ENCODE measurements around the gene ALK. TPM values are rescaled to one million over a fixed set of nuclear protein-coding genes. Genes with fewer than 3 reads are reported as not detected.
"Not testable (repeated sequence)": the region's sequence is repeated elsewhere in the genome, so short reads cannot be mapped to it uniquely, and the experiment has no call there.

The ALK gene
- total RNA-seq, 1 donor from 2014 or later = not detected

DNA sequence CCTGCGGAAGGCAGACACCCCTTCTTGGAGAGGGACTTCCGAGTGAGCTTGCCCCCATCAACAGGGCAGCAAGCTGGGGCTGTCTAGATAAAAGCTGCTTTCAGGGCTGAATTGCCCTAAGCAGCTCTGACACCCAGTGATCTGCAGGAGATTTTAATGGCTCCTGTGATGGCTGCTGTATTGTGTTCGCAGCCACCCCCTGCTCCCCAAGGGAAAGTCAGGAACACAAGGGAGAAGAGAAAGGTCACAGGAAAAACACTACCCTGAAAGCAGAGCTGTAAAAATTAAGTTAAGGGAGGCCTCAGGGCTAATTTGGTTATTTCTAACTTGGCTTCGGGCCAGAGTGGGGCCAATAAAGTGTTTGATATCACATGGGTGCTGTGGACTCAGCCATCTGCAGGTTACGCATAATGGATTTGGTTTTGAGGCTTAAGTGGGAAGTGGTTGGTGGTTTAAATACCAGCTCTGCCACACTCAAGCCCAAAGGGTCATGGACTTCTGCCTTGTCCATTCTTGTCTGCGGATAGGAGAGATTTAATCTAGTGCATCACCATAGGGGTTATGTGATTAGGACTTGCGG lies 658.6 kb downstream of the ALK start:
- TF ChIP-seq, protein P1, sequence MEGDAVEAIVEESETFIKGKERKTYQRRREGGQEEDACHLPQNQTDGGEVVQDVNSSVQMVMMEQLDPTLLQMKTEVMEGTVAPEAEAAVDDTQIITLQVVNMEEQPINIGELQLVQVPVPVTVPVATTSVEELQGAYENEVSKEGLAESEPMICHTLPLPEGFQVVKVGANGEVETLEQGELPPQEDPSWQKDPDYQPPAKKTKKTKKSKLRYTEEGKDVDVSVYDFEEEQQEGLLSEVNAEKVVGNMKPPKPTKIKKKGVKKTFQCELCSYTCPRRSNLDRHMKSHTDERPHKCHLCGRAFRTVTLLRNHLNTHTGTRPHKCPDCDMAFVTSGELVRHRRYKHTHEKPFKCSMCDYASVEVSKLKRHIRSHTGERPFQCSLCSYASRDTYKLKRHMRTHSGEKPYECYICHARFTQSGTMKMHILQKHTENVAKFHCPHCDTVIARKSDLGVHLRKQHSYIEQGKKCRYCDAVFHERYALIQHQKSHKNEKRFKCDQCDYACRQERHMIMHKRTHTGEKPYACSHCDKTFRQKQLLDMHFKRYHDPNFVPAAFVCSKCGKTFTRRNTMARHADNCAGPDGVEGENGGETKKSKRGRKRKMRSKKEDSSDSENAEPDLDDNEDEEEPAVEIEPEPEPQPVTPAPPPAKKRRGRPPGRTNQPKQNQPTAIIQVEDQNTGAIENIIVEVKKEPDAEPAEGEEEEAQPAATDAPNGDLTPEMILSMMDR (IDR thresholded peaks at IDR 0.05) = no peak
- no peaks in the 10 kb centered on the region for H3K27me3 ChIP-seq
- no peak overlapping the region for H3K27ac ChIP-seq
- H3K4me1 ChIP-seq = no peaks in the 10 kb centered on the region
- no peak for DNase-seq (ENCODE audit: low spot score in 2 of 2)
- intact Hi-C loops (cut with DNase I) = no loop called here
- no peaks in the 10 kb centered on the region for H3K36me3 ChIP-seq
- H3K9me3 ChIP-seq = no peaks in the 10 kb centered on the region
- no peak overlapping the region for H3K4me3 ChIP-seq

- TF ChIP-seq, protein P1 (IDR thresholded peaks at IDR 0.05) = no peak
- no peak for DNase-seq (ENCODE audit: low spot score in 2 of 2)
- intact Hi-C loops (cut with DNase I) = no loop called here
- H3K9me3 ChIP-seq = no peaks in the 10 kb centered on the region
- no peaks in the 10 kb centered on the region for H3K4me1 ChIP-seq
- no peak overlapping the region for H3K4me3 ChIP-seq
- H3K27ac ChIP-seq = no peak overlapping the region
- no peaks in the 10 kb centered on the region for H3K36me3 ChIP-seq
- no peaks in the 10 kb centered on the region for H3K27me3 ChIP-seq
Observed at GRCh38 chr2:29261003-29261402, 660.4 kb downstream of the ALK start.

DNA sequence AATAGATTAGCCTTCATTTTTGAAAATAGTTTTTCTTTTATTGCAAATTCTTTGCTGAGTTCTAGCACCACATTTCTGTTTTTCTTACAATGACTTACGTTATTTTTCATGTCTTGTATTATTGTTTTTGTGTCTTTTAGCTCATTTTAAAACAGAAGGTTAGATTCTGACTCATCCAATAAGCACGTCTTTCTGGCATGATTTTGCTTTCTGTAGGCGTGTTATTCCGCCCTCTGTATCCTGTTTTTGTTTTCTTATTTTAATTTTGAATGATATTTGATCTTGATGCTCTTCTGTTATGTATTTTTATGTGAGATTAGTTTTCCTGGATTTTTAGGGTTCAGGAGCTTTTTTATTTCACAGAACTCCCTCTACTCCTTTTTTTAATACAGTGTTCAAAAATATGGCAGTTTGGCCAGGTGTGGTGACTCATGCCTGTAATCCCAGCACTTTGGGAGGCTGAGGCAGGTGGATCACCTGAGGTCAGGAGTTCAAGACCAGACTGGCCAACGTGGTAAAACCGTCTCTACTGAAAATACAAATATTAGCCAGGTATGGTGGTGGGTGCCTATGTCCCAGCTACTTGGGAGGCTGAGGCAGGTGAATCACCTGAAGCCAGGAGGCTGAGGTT lies 661.1 kb downstream of the ALK start:
- H3K9me3 ChIP-seq = no peaks in the 10 kb centered on the region
- TF ChIP-seq, protein P1 (IDR thresholded peaks at IDR 0.05) = no peak
- no peaks in the 10 kb centered on the region for H3K27me3 ChIP-seq
- H3K36me3 ChIP-seq = no peaks in the 10 kb centered on the region
- no peak for DNase-seq (ENCODE audit: low spot score in 2 of 2)
- H3K4me3 ChIP-seq = no peak overlapping the region
- intact Hi-C loops (cut with DNase I) = no loop called here
- H3K4me1 ChIP-seq = no peaks in the 10 kb centered on the region
- H3K27ac ChIP-seq = no peak overlapping the region

DNA sequence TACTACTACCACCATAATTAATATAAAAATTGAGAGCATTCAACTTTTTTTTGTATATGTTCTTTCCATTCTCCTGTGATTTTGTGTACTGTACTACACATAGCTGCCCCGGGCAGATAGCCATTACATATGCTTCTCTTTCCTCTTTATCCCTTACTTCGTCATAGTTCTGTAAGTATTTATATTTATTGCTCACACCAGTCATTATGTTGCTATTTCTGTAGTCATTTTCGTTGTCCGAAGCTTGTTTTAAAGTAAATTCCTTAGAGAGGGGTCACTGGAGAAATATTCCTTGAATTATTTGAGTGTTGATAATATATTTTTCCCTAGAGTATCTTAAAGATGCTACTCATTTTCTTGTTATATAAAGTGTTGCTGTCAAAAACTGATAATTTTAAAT lies 662.2 kb downstream of the ALK start:
- no peaks in the 10 kb centered on the region for H3K36me3 ChIP-seq
- no peaks in the 10 kb centered on the region for H3K9me3 ChIP-seq
- no peak for DNase-seq (ENCODE audit: low spot score in 2 of 2)
- no peak overlapping the region for H3K4me3 ChIP-seq
- H3K27ac ChIP-seq = no peak overlapping the region
- H3K27me3 ChIP-seq = no peaks in the 10 kb centered on the region
- TF ChIP-seq, protein P1 (IDR thresholded peaks at IDR 0.05) = no peak
- H3K4me1 ChIP-seq = no peaks in the 10 kb centered on the region
- intact Hi-C loops (cut with DNase I) = no loop called here

- no peak overlapping the region for H3K27ac ChIP-seq
- H3K9me3 ChIP-seq = no peaks in the 10 kb centered on the region
- H3K27me3 ChIP-seq = no peaks in the 10 kb centered on the region
- H3K36me3 ChIP-seq = no peaks in the 10 kb centered on the region
- TF ChIP-seq, protein P1 (IDR thresholded peaks at IDR 0.05) = no peak
- H3K4me3 ChIP-seq = no peak overlapping the region
- intact Hi-C loops (cut with DNase I) = no loop called here
- no peak for DNase-seq (ENCODE audit: low spot score in 2 of 2)
- no peaks in the 10 kb centered on the region for H3K4me1 ChIP-seq
Observed at GRCh38 chr2:29255004-29255403, 666.4 kb downstream of the ALK start.

DNA sequence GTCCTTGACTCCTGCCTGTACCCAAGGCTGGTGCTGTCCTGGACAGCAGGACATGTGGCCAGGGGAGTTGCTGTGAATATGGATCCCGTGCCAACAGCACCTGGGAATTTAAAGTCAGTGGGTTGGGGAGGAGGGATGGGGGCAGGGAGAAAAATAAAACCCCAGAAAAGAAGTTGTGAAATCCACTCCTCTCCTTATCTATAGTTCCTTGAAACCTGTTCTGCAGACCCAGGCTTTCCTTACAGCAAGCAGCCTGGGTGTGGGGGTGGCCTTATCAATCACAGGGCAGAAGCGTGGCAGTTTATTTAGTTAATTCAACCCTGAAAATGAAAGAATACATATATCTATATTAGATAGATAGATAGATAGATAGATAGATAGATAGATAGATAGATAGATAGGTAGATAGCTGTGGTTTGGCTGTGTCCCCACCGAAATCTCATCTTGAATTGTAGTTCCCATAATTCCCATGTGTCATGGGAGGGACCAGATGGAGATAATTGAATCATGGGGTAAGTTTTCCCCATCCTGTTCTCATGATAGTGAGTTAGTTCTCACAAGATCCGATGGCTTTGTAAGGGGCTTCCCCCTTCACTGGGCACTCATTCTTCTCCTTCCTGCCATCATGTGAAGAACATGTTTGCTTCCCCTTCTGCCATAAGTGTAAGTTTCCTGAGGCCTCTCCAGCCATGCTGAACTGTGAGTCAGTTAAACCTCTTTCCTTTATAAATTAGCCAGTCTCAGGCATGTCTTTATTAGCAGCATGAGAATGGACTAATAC lies 667.7 kb downstream of the ALK start:
- intact Hi-C loops (cut with DNase I); DNase-seq (ENCODE audit: low spot score in 2 of 2); H3K27me3 ChIP-seq; H3K4me3 ChIP-seq; H3K36me3 ChIP-seq; H3K27ac ChIP-seq; H3K9me3 ChIP-seq; H3K4me1 ChIP-seq: not testable (repeated sequence)
